K562 (cell line): ENCODE results near the gene ANO4. TPM values are rescaled to one million over a fixed set of nuclear protein-coding genes. Genes with fewer than 3 reads are reported as not detected.

ENCODE experiments used
- ASH1L ChIP-seq: fragments of 450-650 bp; IDR thresholded peaks from 2 replicates; pipeline ENCODE4 v1.6.1; 2018; ENCODE audit warnings: borderline replicate concordance, mild to moderate bottlenecking, low read depth; ENCODE audit not compliant: partially characterized antibody
- HMG20A ChIP-seq: fragments of 450-650 bp; formaldehyde crosslinking; conservative IDR thresholded peaks from 2 replicates; pipeline ENCODE4 v1.4.0; 2020; ENCODE audit warnings: mild to moderate bottlenecking, mixed read lengths
- MIER1 ChIP-seq: fragments of 450-650 bp; IDR thresholded peaks from 2 replicates; pipeline ENCODE4 v1.6.1; 2016; ENCODE audit warnings: antibody characterized with exemption, mild to moderate bottlenecking, low read depth
- NFYB ChIP-seq: IDR thresholded peaks from 2 replicates; pipeline ENCODE4 v1.6.1; 2011; ENCODE audit warnings: mild to moderate bottlenecking, moderate library complexity; ENCODE audit not compliant: insufficient read length; ENCODE audit errors: extremely low read depth
- NR2C2 ChIP-seq, 2 experiments: fragments of 200-800 bp in 1 of 2; sonication (Bioruptor generic) in 1 of 2; sonication (generic) in 1 of 2; formaldehyde crosslinking in 1 of 2; IDR thresholded peaks; 2 replicates each; pipeline versions ENCODE4 v1.6.1 to v1.8.0; 2016 to 2022; ENCODE audit warnings: mild to moderate bottlenecking in 1 of 2, missing compliant biosample characterization in 1 of 2, missing genetic modification characterization in 1 of 2, missing genetic modification reagents in 1 of 2
- TGIF2 ChIP-seq: sonication (generic); formaldehyde crosslinking; IDR thresholded peaks from 2 replicates; pipeline ENCODE4 v1.8.1; 2022; ENCODE audit warnings: mild to moderate bottlenecking, missing genetic modification reagents, moderate library complexity
- YBX1 ChIP-seq: fragments of 450-650 bp; IDR thresholded peaks from 2 replicates; pipeline ENCODE4 v1.7.1; 2016; ENCODE audit warnings: mild to moderate bottlenecking
- ZC3H11A ChIP-seq: IDR thresholded peaks from 2 replicates; pipeline ENCODE4 v1.6.1; 2012; ENCODE audit warnings: low read depth, low read length, improper control_type of control experiment
- ZNF311 ChIP-seq: fragments of 250-450 bp; sonication (Bioruptor Pico); IDR thresholded peaks from 2 replicates; pipeline ENCODE4 v1.4.0; 2020; ENCODE audit warnings: mild to moderate bottlenecking, moderate library complexity
- polyA plus RNA-seq, 8 experiments: library from polyadenylated mRNA; depleted of rRNA in 4 of 8; stranded (reverse) in 5 of 8; unstranded in 3 of 8; fragments of >200 nt; fragmentation: Nextera tagmentation in 2 of 8; fragmentation: Illumina TruSeq in 1 of 8; extraction: Ambion mirVana in 2 of 8; extraction: Trizol in 1 of 8; gene quantifications; 2 replicates each; pipeline versions ENCODE4 v1.2.1 to v1.2.3, GENCODE V29; 2011 to 2014; ENCODE audit warnings: inconsistent platforms in 1 of 8, missing spikeins in 1 of 8
- total RNA-seq, 7 experiments: library from RNA; depleted of rRNA in 6 of 7; stranded (reverse); fragments of >200 nt in 6 of 7; fragmentation: Illumina TruSeq in 2 of 7; extraction: Trizol in 2 of 7; gene quantifications; 2 replicates each; pipeline versions ENCODE4 v1.2.1 to v1.2.3, GENCODE V29; 2011 to 2021; ENCODE audit warnings: low replicate concordance in 1 of 7
- TF ChIP-seq, protein P1 (sequence below): IDR thresholded peaks from 2 replicates; pipeline ENCODE4 v1.6.1; 2014; ENCODE audit warnings: antibody characterized with exemption
- TF ChIP-seq, protein P2 (sequence below): fragments of 450-650 bp; IDR thresholded peaks from 2 replicates; pipeline ENCODE4 v1.6.1; 2016

ANO4 gene
- total and polyA plus RNA-seq, 9 of the 15 experiments (the other 6 are each of a cell fraction or from before 2014, with no cell fraction given) = not detected

GRCh38 chr12:100956311-100956852 is 161.8 kb downstream of the ANO4 start (continued):
- TF ChIP-seq, protein P1, sequence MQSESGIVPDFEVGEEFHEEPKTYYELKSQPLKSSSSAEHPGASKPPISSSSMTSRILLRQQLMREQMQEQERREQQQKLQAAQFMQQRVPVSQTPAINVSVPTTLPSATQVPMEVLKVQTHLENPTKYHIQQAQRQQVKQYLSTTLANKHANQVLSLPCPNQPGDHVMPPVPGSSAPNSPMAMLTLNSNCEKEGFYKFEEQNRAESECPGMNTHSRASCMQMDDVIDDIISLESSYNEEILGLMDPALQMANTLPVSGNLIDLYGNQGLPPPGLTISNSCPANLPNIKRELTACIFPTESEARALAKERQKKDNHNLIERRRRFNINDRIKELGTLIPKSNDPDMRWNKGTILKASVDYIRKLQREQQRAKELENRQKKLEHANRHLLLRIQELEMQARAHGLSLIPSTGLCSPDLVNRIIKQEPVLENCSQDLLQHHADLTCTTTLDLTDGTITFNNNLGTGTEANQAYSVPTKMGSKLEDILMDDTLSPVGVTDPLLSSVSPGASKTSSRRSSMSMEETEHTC = no peak
- TF ChIP-seq MIER1 (no peak), ZC3H11A (no peak), NR2C2 (CRISPR knock-in tag; IDR thresholded peaks at IDR 0.05) (no peak), NR2C2 (tag; IDR thresholded peaks at IDR 0.05) (no peak), ASH1L (no peak), NFYB (no peak), TGIF2 (CRISPR knock-in tag) (no peak), ZNF311 (CRISPR knock-in tag) (no peak), HMG20A (no peak), YBX1 (no peak)
- TF ChIP-seq, protein P2, sequence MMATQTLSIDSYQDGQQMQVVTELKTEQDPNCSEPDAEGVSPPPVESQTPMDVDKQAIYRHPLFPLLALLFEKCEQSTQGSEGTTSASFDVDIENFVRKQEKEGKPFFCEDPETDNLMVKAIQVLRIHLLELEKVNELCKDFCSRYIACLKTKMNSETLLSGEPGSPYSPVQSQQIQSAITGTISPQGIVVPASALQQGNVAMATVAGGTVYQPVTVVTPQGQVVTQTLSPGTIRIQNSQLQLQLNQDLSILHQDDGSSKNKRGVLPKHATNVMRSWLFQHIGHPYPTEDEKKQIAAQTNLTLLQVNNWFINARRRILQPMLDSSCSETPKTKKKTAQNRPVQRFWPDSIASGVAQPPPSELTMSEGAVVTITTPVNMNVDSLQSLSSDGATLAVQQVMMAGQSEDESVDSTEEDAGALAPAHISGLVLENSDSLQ = no peak
